D721Med (cell line): ENCODE results near the gene ATP8A1.
"Not testable (repeated sequence)": the region's sequence is repeated elsewhere in the genome, so short reads cannot be mapped to it uniquely, and the experiment has no call there.

Experiments used
- DNase-seq: peaks from one replicate; pipeline ENCODE4 v3.0.0; 2011; ENCODE audit warnings: low spot score; ENCODE audit not compliant: insufficient read length
- FAIRE-seq: peaks from 2 replicates; lab custom pipeline; 2011; peaks lifted over from hg19 to GRCh38; lab: Jason Lieb, UNC
- TF ChIP-seq, protein P1 (sequence below): IDR thresholded peaks from 2 replicates; pipeline ENCODE4 v1.5.1; 2012; ENCODE audit warnings: mild to moderate bottlenecking, control low read depth; ENCODE audit not compliant: insufficient read depth; ENCODE audit errors: missing control alignments

Gene ATP8A1

DNA sequence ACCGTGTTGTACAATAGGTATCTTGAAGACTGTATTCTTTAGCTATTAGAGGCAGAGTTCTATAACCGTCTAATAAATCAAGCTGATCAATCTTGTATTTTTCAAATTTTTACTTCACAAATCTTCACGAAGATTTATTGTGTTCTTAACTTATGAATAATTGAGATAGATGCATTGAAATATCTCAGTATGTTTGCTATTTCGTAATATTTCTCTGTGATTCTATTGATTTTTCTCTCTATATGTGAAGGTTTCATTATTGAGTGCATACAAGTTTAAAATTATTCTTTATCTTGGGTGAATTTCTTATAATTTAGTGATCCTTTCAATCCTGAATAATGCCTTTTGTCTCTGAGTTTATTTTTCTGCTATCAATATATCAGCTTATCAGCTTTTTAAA lies 279.4 kb downstream of the ATP8A1 start:
- FAIRE-seq (no peak), DNase-seq (no peak)
- TF ChIP-seq, protein P1, sequence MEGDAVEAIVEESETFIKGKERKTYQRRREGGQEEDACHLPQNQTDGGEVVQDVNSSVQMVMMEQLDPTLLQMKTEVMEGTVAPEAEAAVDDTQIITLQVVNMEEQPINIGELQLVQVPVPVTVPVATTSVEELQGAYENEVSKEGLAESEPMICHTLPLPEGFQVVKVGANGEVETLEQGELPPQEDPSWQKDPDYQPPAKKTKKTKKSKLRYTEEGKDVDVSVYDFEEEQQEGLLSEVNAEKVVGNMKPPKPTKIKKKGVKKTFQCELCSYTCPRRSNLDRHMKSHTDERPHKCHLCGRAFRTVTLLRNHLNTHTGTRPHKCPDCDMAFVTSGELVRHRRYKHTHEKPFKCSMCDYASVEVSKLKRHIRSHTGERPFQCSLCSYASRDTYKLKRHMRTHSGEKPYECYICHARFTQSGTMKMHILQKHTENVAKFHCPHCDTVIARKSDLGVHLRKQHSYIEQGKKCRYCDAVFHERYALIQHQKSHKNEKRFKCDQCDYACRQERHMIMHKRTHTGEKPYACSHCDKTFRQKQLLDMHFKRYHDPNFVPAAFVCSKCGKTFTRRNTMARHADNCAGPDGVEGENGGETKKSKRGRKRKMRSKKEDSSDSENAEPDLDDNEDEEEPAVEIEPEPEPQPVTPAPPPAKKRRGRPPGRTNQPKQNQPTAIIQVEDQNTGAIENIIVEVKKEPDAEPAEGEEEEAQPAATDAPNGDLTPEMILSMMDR = no peak

DNA sequence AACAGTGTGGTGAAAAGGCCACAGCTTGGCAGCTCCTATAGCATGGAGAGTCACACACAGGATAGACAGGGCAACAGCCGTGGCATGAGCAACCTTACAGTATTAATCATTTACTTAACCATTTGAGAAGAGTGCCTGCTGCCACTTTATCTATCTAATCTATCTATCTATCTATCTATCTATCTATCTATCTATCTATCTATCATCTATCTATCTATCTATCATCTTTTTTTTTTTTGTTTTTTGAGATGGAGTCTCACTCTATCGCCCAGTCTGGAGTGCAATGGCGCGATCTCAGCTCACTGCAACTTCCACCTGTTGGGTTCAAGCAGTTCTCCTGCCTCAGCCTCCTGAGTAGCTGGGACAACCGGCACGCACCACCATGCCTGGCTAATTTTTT lies 284.6 kb downstream of the ATP8A1 start:
- not testable (repeated sequence) for DNase-seq, FAIRE-seq

DNA sequence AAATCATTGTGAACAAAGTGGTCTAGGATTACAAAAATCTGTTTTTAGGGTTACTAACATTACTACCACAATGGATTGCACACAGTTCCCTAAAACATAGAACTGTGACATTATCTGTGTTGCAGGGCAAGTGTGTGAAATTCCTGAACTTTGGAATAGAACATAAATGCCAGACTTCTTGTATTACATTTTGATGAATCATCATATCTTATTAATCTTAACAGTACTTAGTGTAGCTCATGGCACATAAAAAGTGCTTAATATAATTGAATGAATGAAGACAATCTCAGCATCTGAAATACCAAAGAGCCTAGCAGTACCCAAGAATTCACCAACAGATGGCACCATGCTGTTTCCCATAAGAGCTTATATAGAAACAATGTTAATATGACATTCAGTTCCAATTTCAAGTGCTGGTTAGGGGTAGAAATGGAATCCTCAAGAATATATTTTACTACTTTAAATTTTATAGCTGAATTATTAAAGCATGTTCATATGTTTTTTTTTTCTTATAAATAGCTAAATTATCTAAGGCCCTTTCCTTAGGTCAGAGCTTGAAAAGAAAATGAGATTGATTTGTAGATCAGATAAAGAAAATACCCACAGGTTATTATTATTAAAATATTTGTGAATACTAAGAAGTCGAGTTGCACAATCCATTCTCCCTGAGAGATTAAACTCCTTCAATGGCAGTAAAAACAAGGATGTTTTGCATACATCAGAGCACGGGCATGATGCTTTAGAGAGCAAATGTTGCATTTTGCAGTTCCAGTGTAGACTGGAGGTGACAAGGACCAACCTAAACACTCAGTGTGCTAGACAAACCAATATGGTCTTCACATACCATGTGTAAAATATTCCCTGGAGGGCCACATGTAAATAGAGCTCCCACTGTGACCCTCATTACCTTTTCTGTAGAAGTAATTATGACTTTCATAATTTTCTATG lies 285.3 kb downstream of the ATP8A1 start:
- FAIRE-seq (peak; percentile 16), DNase-seq (peak; percentile 25)
- TF ChIP-seq, protein P1 = peak; percentile 72

DNA sequence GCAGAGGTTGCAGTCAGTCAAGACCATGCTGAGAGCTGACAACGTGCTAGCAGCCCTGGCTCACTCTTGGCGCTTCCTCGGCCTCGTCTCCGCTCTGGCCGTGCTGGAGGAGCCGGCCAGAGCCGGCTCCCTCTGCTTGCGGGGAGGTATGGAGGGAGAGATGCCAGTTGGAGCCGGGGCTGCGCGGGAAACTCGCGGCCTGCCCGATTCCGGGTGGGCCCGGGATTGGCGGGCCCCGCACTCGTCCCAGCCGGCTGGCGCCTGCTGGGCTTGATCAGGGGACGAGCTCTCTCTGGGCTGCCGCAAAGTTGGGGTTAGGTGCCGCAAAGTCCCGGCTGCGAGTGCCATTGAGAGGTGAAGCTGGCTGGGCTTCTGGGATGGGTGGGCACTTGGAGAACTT lies 287.4 kb downstream of the ATP8A1 start:
- TF ChIP-seq, protein P1 = no peak
- FAIRE-seq (no peak), DNase-seq (no peak)

DNA sequence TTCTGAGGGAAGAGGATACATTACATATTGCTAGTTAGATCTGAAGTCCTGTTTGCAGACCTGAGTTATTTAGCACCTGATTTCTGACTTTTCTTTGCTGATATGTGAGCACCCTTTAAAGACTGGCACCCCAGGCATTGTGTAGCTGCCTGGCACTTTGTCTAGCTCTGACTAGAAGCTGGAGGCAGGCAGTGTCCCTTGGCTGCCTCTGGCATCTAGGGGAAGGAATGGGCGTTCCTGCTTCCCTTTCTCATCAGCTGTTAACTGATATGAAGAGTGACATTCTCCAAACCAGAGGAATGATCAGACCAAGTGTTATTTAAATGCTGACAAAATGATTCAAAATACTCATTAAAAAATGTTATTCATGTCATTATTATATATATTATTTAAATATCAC lies 289.9 kb downstream of the ATP8A1 start:
- TF ChIP-seq, protein P1 = no peak
- FAIRE-seq (no peak), DNase-seq (no peak)

DNA sequence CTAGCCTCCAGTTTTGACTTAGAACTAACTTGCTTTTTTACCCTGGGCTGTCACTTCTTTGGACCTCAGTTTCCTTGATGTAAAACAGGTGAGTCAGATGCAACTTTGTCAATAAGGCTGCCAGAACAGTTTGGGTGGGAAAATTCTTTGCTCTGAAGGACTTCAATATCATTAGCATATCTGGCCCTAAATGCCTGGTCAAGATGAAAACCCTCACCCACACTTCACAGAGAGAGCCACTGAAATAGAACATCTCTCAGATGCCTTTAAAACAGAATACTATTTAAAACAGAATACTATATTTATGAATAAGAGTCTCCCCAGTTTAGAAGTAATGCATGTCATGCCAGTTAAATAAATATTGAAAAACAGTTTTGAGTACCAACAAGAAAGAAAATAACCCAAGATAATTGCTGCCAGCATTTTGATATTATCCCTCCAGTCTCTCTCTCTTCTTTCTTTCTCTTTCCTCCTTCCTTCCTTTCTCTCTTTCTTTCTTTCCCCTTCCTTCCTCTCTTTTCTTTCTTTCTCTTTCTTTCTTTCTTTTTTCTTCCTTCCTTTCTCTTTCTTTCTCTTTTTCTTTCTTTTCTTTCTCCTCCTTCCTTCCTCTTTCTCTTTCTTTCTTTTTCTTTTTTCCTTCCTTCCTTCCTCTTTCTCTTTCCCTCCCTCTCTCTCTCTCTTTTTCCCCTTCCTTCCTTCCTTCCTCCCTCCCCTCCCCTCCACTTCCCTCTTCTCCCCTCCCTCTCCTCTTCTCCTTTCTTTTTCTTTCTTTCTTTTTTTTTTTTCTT lies 292.4 kb downstream of the ATP8A1 start:
- FAIRE-seq (no peak), DNase-seq (no peak)
- TF ChIP-seq, protein P1 = no peak

DNA sequence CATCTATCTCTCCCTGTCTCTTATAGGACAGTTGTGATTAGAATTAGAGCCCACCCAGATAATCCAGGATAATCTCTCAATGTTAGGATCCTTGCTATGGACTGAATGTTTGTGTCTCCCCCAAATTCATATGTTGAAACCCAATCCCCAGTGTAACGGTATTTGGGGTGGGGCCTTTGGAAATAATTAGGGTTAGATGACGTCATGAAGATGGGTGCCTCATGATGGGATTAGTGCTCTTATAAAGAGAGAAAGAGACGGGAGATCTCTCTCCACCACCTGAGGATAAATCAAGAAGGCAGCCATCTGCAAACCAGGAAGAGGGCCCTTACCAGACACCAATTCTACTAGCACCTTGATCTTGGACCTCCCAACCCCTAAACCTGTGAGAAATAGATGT lies 293.3 kb downstream of the ATP8A1 start:
- no peak for FAIRE-seq
- TF ChIP-seq, protein P1 = no peak
- DNase-seq = no peak
